Measurements from ENCODE around the gene PDE4A.
A peak's percentile ranks its signal among the peaks of the same experiment; 100 is the strongest.

PDE4A gene

DNA sequence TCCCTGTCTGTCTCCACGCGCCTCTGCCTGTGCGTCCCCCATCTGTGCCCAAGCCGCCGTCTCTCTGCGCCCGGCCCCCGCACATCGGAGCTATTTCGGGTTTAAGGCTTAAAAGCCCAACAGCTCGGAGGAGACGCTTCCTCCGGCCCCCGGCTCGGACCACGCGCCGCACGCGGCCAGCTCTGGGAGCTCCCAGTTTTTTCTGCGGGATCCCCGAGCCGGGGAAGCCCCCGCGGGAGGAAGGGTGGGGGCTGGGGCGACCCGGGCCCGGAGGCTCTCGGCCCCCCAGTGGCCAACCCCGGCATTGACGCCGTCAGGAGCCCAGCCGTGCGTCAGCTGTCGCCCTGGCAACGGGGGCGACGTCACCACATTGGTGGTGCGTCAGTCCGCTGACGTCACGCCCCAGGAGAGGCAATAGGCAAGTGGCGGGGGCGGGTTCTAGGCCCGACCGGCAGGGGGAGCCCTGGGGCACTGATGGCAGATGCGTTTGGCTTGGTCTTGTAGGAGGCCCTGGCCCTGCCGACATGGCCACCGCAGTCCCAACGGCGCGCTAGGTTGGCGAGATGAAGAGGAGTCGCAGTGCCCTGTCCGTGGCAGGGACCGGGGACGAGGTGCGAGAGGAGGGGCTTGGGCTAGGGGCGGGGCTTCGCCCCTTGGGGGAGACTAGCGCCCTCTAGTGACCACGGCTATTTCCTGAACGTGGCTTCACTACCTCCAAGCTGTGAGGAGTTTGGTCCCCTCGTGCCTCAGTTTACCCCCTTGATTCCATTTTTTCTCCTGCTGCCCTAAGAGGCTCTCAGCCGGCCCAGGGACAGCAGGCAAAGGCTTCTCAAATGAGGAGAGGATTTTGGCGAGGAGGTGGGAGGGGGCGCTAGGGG is 3.7 kb upstream of the PDE4A start:
- TF ChIP-seq, protein P1, sequence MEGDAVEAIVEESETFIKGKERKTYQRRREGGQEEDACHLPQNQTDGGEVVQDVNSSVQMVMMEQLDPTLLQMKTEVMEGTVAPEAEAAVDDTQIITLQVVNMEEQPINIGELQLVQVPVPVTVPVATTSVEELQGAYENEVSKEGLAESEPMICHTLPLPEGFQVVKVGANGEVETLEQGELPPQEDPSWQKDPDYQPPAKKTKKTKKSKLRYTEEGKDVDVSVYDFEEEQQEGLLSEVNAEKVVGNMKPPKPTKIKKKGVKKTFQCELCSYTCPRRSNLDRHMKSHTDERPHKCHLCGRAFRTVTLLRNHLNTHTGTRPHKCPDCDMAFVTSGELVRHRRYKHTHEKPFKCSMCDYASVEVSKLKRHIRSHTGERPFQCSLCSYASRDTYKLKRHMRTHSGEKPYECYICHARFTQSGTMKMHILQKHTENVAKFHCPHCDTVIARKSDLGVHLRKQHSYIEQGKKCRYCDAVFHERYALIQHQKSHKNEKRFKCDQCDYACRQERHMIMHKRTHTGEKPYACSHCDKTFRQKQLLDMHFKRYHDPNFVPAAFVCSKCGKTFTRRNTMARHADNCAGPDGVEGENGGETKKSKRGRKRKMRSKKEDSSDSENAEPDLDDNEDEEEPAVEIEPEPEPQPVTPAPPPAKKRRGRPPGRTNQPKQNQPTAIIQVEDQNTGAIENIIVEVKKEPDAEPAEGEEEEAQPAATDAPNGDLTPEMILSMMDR (IDR thresholded peaks at IDR 0.05; ENCODE audit: borderline replicate concordance, insufficient read depth, low read depth, low read length): peak; percentile 91
- peak overlapping the region; percentile 40 for H3K4me3 ChIP-seq (ENCODE audit: low read depth, low read length)

DNA sequence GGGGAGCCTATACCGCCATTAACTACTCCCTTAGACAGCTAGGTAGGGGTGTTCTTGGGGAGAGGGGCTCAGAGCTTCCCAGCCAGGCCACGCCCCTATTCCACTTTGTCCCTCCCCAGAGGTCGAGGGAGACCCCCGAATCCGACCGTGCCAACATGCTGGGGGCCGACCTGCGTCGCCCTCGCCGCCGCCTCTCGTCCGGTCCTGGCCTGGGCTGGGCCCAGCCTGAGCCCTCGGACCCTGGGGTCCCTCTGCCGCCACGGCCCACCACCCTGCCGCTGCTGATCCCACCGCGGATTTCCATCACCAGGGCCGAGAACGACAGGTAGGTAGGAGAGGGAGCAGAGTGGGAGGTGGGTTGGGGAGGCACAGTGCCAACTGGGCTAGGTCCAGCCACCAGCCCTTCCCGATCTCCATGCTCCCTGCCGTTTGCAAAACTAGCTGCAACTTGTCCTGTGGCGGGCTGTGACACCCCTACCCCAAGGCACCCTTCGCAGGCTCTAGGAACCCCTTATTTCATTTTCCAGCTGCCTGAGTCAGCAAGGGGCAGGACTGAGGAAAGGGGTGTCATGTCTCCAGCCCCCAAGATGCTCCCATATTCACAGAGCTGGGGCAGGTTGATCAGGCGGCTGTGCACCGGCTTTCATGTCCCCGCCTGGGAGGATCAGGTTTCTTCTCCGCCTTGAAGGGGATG is 2.6 kb upstream of the PDE4A start:
- H3K4me3 ChIP-seq (ENCODE audit: low read depth, low read length): peak overlapping the region; percentile 83
- TF ChIP-seq, protein P1 (IDR thresholded peaks at IDR 0.05; ENCODE audit: borderline replicate concordance, insufficient read depth, low read depth, low read length): no peak

DNA sequence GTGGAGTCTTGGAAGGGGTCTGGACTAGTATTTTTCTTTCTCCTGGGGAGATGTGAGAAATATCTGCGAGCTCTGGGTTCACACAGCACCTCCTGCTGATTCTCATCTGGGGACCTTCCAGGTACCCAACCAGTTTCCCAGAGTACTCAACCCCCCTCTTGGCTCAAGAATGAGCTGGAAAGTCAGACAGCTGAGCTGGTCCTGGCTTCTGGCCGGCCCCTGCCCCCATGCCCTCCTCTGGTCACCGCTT is 2.2 kb upstream of the PDE4A start:
- H3K4me3 ChIP-seq (ENCODE audit: low read depth, low read length): peak overlapping the region; percentile 83
- TF ChIP-seq, protein P1 (IDR thresholded peaks at IDR 0.05; ENCODE audit: borderline replicate concordance, insufficient read depth, low read depth, low read length): no peak

DNA sequence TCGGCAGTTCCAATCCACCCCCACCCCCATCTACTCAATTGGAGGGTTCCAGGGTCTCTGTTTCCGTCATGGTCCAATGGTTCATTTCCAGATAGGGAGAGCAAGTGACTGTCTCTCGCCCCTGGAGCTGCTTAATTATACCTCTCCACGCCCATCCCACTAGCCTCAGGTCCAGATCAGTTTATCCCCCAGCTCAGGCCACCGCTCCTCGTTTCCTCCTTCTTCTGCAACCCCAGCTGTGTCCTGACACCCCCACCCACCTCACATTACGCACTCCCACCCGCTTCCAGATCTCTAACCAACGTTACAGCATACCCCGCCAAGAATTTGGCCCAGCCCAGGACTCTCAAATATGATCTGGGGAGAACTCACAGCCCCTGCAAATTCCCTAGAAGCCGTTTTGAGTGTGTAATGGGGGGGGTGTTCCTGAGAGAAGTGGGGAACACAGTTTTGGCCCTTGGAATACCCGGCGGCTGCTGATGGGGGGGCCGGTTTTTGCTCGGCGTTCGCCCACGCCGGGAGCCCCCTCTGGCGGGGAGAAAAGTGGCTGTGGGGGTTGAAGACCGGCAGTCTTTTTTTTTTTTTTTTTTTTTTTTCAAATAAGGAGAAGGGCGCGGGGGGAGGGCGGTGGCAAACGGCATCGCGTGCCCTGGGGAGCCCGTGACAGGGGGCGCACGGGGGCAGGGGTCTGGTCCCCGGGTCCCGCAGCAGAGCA is 1.7 kb upstream of the PDE4A start:
- TF ChIP-seq, protein P1 (IDR thresholded peaks at IDR 0.05; ENCODE audit: borderline replicate concordance, insufficient read depth, low read depth, low read length): 0 out of 2 replicates have a peak, but pooled peaks have one; percentile 16
- peak overlapping the region; percentile 83 for H3K4me3 ChIP-seq (ENCODE audit: low read depth, low read length)

DNA sequence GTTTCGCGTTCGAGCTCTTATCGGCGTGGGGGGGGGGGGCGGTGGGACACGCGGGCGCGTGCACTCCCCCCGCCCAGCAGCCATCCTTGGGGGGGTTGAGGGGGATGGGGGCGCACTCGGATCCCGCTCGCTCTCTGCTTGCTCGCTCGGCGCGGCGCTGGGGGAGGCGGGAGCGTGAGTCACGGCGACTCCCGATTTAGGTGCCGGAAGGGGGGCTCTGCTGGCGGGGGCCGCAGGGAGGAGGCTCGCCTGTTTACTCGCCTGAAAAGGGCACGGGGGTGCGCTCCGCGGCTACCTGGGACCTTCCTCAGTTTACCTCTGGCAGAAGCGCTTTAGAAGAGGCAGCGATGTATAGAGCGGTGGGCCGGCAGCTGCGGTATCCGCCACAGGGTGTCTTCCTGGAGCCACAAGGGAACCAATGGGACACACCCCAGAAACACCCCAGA is 1.1 kb upstream of the PDE4A start:
- TF ChIP-seq, protein P1 (IDR thresholded peaks at IDR 0.05; ENCODE audit: borderline replicate concordance, insufficient read depth, low read depth, low read length): no peak

DNA sequence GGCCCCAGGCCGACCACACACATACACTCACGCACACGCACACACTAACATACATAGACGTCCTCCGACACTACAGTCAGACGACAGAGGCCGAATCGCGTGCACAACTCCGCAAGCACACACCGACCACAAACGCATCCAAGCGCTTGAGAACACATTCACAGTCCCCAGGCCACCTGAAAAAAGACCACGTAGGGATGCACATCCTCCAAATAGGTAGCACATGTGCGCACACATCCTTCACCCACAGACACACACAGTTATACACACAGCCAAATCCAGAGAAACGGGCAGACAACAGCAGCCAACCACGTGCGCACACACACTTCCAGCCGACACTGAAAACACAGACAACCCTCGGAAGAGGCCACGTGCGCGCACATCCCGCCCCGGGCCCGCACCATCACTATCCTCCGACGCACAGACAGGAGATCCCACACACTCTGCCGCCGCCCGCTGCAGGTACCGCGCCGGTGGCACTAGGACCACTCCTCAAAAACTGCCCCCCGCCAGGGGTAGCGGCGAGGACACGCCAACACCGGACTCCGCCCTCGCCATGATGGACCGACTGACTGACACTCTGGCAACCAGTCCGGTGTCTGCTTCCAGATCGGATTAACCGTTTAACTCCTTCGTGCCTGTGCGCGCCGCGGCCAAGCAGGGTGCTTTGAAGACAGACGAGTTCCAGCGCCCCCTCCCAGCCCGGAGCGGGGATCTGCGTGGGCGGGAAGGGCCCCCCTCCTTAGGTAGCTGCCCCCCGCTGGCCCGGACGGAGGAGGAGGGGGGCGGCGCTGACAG is 493 bp upstream of the PDE4A start:
- TF ChIP-seq, protein P1 (IDR thresholded peaks at IDR 0.05; ENCODE audit: borderline replicate concordance, insufficient read depth, low read depth, low read length): no peak
- peak overlapping the region; percentile 83 for H3K4me3 ChIP-seq (ENCODE audit: low read depth, low read length)

More for the DNA sequence above, 1.1 kb upstream of the PDE4A start:
- H3K4me3 ChIP-seq (ENCODE audit: low read depth, low read length): peak overlapping the region; percentile 83
